ENCODE data around the gene SUMF2.
"Not testable (repeated sequence)": the region's sequence is repeated elsewhere in the genome, so short reads cannot be mapped to it uniquely, and the experiment has no call there.

SUMF2 gene

GRCh38 chr7:56110611-56111010 is 46.5 kb downstream of the SUMF2 start:
- DNase-seq, result no peak

- not testable (repeated sequence) for DNase-seq
Measured at GRCh38 chr7:56112244-56112643, 48.2 kb downstream of the SUMF2 start.

- no peak for DNase-seq
Measured at GRCh38 chr7:56115852-56116538, 51.9 kb downstream of the SUMF2 start, which contains the start of gene NUPR2. Gene NUPR2 (minus strand): TSS chr7:56116417. CDS start chr7:56116314, 103 bp downstream.

- DNase-seq, result no peak
Measured at GRCh38 chr7:56121440-56121839, 57.4 kb downstream of the SUMF2 start.

GRCh38 chr7:56124981-56125380 is 60.9 kb downstream of the SUMF2 start:
- DNase-seq, result no peak

GRCh38 chr7:56125831-56126230 is 61.7 kb downstream of the SUMF2 start:
- no peak for DNase-seq

GRCh38 chr7:56127241-56127975 is 63.3 kb downstream of the SUMF2 start:
- DNase-seq, result no peak

Measured in T1000 (cell line).